HL-60 (cell line): ENCODE measurements around the gene TMTC2.

ENCODE experiments used
- CTCF ChIP-seq: IDR thresholded peaks from one replicate; pipeline ENCODE4 v1.5.1; 2011; ENCODE audit warnings: low read length, control low read depth, inconsistent platforms; ENCODE audit not compliant: insufficient read depth
- GABPA ChIP-seq: IDR thresholded peaks from 2 replicates; pipeline ENCODE4 v1.6.1; 2012; ENCODE audit warnings: low read depth
- POLR2AphosphoS5 ChIP-seq: IDR thresholded peaks from 2 replicates; pipeline ENCODE4 v1.6.1; 2012; ENCODE audit warnings: low read depth
- REST ChIP-seq: IDR thresholded peaks from 2 replicates; pipeline ENCODE4 v1.6.1; 2012; ENCODE audit warnings: low read depth; ENCODE audit not compliant: insufficient replicate concordance

GRCh38 chr12:83128540-83128939 is 441.8 kb downstream of the TMTC2 start:
- TF ChIP-seq CTCF (no peak), REST (no peak), POLR2AphosphoS5 (no peak), GABPA (no peak)
